GM19455 (cell line): ENCODE data around the gene BRWD1.
"Not testable (repeated sequence)": the region's sequence is repeated elsewhere in the genome, so short reads cannot be mapped to it uniquely, and the experiment has no call there.

ENCODE experiments used
- ATAC-seq: cut with Tn5 transposase; IDR thresholded peaks from one replicate; pipeline ENCODE4 v1.9.1; 2021; ENCODE audit not compliant: unreplicated experiment

BRWD1 gene

GRCh38 chr21:39288987-39289386 is 24.4 kb downstream of the BRWD1 start:
- ATAC-seq, result no peak

GRCh38 chr21:39282911-39283310 is 30.5 kb downstream of the BRWD1 start:
- ATAC-seq, result no peak

GRCh38 chr21:39281853-39282252 is 31.6 kb downstream of the BRWD1 start:
- no peak for ATAC-seq

- no peak for ATAC-seq
Measured at GRCh38 chr21:39281207-39281606, 32.2 kb downstream of the BRWD1 start.

- ATAC-seq, result no peak
Measured at GRCh38 chr21:39269620-39270019, 43.8 kb downstream of the BRWD1 start.

GRCh38 chr21:39265603-39266002 is 47.8 kb downstream of the BRWD1 start:
- no peak for ATAC-seq

GRCh38 chr21:39263372-39263771 is 50.1 kb downstream of the BRWD1 start:
- no peak for ATAC-seq

GRCh38 chr21:39258207-39258606 is 55.2 kb downstream of the BRWD1 start:
- ATAC-seq, result no peak

- no peak for ATAC-seq
Measured at GRCh38 chr21:39251326-39251725, 62.1 kb downstream of the BRWD1 start.

GRCh38 chr21:39238275-39238674 is 75.2 kb downstream of the BRWD1 start:
- ATAC-seq, result no peak

- no peak for ATAC-seq
Measured at GRCh38 chr21:39232861-39233291, 80.6 kb downstream of the BRWD1 start.

- no peak for ATAC-seq
Measured at GRCh38 chr21:39224930-39225329, 88.5 kb downstream of the BRWD1 start.

GRCh38 chr21:39221997-39222486 is 91.4 kb downstream of the BRWD1 start:
- no peak for ATAC-seq

- ATAC-seq, result no peak
Measured at GRCh38 chr21:39221282-39221996, 92.0 kb downstream of the BRWD1 start.

GRCh38 chr21:39220875-39221274 is 92.6 kb downstream of the BRWD1 start:
- ATAC-seq, result not testable (repeated sequence)

GRCh38 chr21:39220150-39220549 is 93.3 kb downstream of the BRWD1 start:
- no peak for ATAC-seq

- ATAC-seq, result no peak
Measured at GRCh38 chr21:39218082-39218409, 95.4 kb downstream of the BRWD1 start.

GRCh38 chr21:39217356-39218081 is 95.9 kb downstream of the BRWD1 start:
- ATAC-seq, result no peak

GRCh38 chr21:39216290-39216689 is 97.1 kb downstream of the BRWD1 start:
- no peak for ATAC-seq

GRCh38 chr21:39215078-39215477 is 98.4 kb downstream of the BRWD1 start:
- no peak for ATAC-seq

- no peak for ATAC-seq
Measured at GRCh38 chr21:39209334-39209688, 104.1 kb downstream of the BRWD1 start.

- no peak for ATAC-seq
Measured at GRCh38 chr21:39208624-39209333, 104.7 kb downstream of the BRWD1 start.
